Renal cortex interstitium (tissue), 11 donors: Measurements from ENCODE around the gene C3orf18. TPM values are rescaled to one million over a fixed set of nuclear protein-coding genes. Genes with fewer than 3 reads are reported as not detected.

Source experiments
- DNase-seq, 11 donors: peaks; one replicate each; pipeline ENCODE4 v3.0.0-alpha.2; 2013; ENCODE audit warnings: low read depth in 9 of 11, low spot score in 4 of 11; ENCODE audit errors: extremely low read depth in 1 of 11
- polyA plus RNA-seq, 3 donors: library from polyadenylated mRNA; unstranded; fragments of 120-200 nt; gene quantifications; one replicate each; pipeline ENCODE4 v1.2.1, GENCODE V29; 2013; ENCODE audit not compliant: insufficient read length in 3 of 3

The C3orf18 gene
- polyA plus RNA-seq, 3 donors, result 16.0 to 19.6 (median 16.9) TPM

GRCh38 chr3:50586763-50587070, 19.2 kb upstream of the C3orf18 start:
- no peak for DNase-seq

GRCh38 chr3:50585919-50586762, 18.6 kb upstream of the C3orf18 start:
- DNase-seq, result no peak

GRCh38 chr3:50584391-50584790, 16.8 kb upstream of the C3orf18 start:
- no peak for DNase-seq

GRCh38 chr3:50583897-50584296, 16.4 kb upstream of the C3orf18 start:
- no peak for DNase-seq

- no peak for DNase-seq
Observed at GRCh38 chr3:50582083-50582482, 14.5 kb upstream of the C3orf18 start.

- DNase-seq, result no peak
Observed at GRCh38 chr3:50581459-50581842, 13.9 kb upstream of the C3orf18 start.

- no peak for DNase-seq
Observed at GRCh38 chr3:50580683-50581458, 13.3 kb upstream of the C3orf18 start.

- no peak for DNase-seq
Observed at GRCh38 chr3:50577348-50577747, 9.8 kb upstream of the C3orf18 start.

GRCh38 chr3:50575372-50575771, 7.8 kb upstream of the C3orf18 start:
- DNase-seq, result no peak

GRCh38 chr3:50574444-50574831, 6.9 kb upstream of the C3orf18 start:
- DNase-seq, result no peak

GRCh38 chr3:50573566-50574443, 6.3 kb upstream of the C3orf18 start:
- no peak for DNase-seq

GRCh38 chr3:50572801-50573371, 5.3 kb upstream of the C3orf18 start:
- DNase-seq, result no peak

- peak in 10 of 11 donors; percentile 45 to 64 (median 54) for DNase-seq
Observed at GRCh38 chr3:50572158-50572557, 4.6 kb upstream of the C3orf18 start.

- DNase-seq, result no peak
Observed at GRCh38 chr3:50571486-50571885, 3.9 kb upstream of the C3orf18 start.

GRCh38 chr3:50570508-50571279, 3.1 kb upstream of the C3orf18 start:
- no peak for DNase-seq

GRCh38 chr3:50568947-50569749, 1.6 kb upstream of the C3orf18 start, which contains the start of gene HEMK1:
HEMK1 (plus strand) TSS chr3:50569522; CDS start chr3:50571105, 1,583 bp downstream.
- peak; percentile 86 to 96 (median 94) for DNase-seq

GRCh38 chr3:50567011-50567385, 549 bp downstream of the C3orf18 start:
- no peak for DNase-seq

GRCh38 chr3:50564321-50564720, 3.2 kb downstream of the C3orf18 start:
- no peak for DNase-seq
